Measurements from ENCODE around the gene AUP1.

AUP1 gene

GRCh38 chr2:74553892-74554819 lies 24.6 kb upstream of the AUP1 start, which contains the start of the genes DOK1 and LOXL3:
TSS of gene DOK1 (plus strand) at chr2:74554720. CDS start at chr2:74554755, 35 bp downstream.
TSS of gene LOXL3 (minus strand) at chr2:74553942. CDS start at chr2:74552634, 1,308 bp downstream.
- Histone ChIP-seq H3K4me1 (ENCODE audit: low read length) (peaks cover 11% of the 10 kb centered on the region), H4K20me1 (ENCODE audit: insufficient read depth, low read length) (no peaks in the 10 kb centered on the region), H3K9ac (ENCODE audit: low read length) (peak within 1 kb of the TSS; percentile 91), H2AFZ (ENCODE audit: low read depth, low read length) (peak within 1 kb of the TSS; percentile 86), H3K27ac (ENCODE audit: low read length) (peak within 1 kb of the TSS; percentile 33), H3K79me2 (ENCODE audit: low read length) (peaks cover 3% of the 10 kb centered on the region; the same call in 1 of the 2 replicates), H3K9me3 (ENCODE audit: insufficient read depth, low read length) (no peaks in the 10 kb centered on the region), H3K4me2 (ENCODE audit: low read length) (peak within 1 kb of the TSS; percentile 93), H3K4me3 (ENCODE audit: low read length) (peak within 1 kb of the TSS; percentile 90), H3K27me3 (ENCODE audit: low read depth, low read length) (no peaks in the 10 kb centered on the region), H3K36me3 (replicated peaks; ENCODE audit: low read depth, low read length) (no peaks in the 10 kb centered on the region)
- no peak for TF ChIP-seq EZH2phosphoT487 (IDR thresholded peaks at IDR 0.05; ENCODE audit: low read depth)
- TF ChIP-seq CTCF (IDR thresholded peaks at IDR 0.05; ENCODE audit: low read depth, low read length): no peak

DNA sequence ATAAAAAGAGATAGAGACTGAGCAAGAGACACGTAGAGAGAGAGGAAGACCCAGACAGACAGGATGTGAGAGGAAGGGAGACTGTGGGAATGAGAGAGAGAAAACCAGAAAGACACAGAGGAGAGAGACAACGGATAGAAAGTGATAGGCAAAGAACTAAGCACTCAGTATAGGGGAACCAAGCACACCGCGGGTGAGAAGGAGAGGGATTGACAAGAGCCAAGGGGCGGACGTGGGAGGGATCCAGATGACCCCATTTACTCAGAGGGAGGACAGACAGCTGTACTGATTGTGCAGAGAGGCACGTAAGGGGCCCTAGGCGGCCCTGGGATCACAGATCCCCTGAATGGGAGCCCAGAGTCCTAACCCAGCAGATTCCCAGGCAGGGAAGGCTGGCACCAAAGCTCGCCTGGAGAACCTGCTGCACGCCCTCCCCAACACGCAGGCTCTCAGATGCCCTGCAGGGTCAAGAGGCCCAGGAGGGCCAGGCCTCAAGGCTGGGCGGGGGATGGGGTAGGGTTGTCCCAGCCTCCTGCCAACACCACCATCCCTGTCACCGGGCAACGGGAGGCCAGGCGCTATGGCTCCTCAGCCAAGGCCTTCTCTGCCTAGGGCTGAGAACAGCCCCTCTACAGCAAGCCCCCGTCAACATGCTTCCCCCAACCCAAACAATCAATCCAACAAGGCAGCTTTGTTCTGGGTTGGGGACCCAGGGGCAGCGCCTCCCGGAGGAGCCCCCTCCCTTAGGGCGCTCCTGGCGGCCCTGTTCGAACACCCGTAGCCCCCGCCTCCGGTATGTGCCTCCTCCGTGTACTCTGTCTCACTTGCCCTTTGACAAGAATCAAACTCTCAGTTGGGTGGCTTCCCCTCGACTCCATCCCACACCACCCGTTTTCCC lies 23.7 kb upstream of the AUP1 start:
- Histone ChIP-seq H3K9me3 (ENCODE audit: insufficient read depth, low read length) (no peaks in the 10 kb centered on the region), H3K4me1 (ENCODE audit: low read length) (peaks cover 11% of the 10 kb centered on the region), H3K27ac (ENCODE audit: low read length) (no peak overlapping the region), H3K4me3 (ENCODE audit: low read length) (peak overlapping the region; percentile 90), H4K20me1 (ENCODE audit: insufficient read depth, low read length) (no peaks in the 10 kb centered on the region), H3K9ac (ENCODE audit: low read length) (peak overlapping the region; percentile 91), H3K27me3 (ENCODE audit: low read depth, low read length) (no peaks in the 10 kb centered on the region), H2AFZ (ENCODE audit: low read depth, low read length) (no peak overlapping the region), H3K36me3 (replicated peaks; ENCODE audit: low read depth, low read length) (no peaks in the 10 kb centered on the region), H3K79me2 (ENCODE audit: low read length) (peaks cover 3% of the 10 kb centered on the region; the same call in 1 of the 2 replicates), H3K4me2 (ENCODE audit: low read length) (peak overlapping the region; percentile 93)
- TF ChIP-seq EZH2phosphoT487 (IDR thresholded peaks at IDR 0.05; ENCODE audit: low read depth): no peak
- no peak for TF ChIP-seq CTCF (IDR thresholded peaks at IDR 0.05; ENCODE audit: low read depth, low read length)

DNA sequence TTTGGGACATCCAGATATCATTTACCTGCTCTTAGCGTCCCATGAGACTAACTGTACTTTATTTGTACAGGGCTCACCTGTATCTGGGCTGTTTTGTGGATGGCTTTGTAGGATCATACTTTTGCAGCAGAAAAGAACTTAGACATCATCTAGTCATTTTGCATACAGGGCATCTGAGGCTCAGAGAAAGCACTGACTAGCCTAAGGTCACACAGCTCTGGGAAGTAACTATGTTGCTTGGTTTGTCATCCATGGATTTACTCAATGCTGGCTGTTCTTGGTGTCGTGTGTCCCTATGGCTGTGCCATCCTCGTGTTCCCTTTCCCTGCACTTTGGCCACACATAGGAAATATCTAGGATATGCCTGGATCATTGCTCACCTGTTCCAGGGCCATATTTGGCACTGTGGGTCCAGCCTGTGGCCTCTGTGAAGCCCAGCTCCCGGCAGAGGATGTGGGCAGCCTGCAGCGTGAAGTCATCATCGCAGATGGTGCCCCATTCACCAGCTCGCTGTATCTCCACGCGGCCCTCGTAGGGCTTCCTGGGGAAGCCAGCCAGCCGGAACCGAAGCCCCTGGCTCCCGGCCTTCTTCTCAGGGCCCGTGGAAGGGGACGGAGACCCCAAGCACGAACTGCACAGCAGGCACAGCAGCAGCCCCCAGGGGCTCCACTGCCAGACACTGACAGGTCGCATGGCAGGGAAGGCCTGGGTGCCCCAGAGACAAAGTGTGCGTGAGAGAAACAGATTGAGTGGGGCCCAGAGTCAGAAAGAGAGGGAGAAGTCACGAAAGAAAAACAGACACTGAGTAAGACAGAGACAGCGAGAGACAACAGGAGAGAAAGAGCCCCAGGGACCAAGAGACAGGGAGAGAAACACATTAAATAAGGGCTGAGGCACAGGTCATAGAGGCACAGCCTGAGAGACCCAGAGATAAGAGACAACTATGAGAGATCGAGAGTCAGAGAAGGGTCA lies 22.7 kb upstream of the AUP1 start:
- Histone ChIP-seq H3K27ac (ENCODE audit: low read length) (no peak overlapping the region), H2AFZ (ENCODE audit: low read depth, low read length) (no peak overlapping the region), H3K27me3 (ENCODE audit: low read depth, low read length) (no peaks in the 10 kb centered on the region), H3K9me3 (ENCODE audit: insufficient read depth, low read length) (no peaks in the 10 kb centered on the region), H3K9ac (ENCODE audit: low read length) (no peak overlapping the region), H4K20me1 (ENCODE audit: insufficient read depth, low read length) (no peaks in the 10 kb centered on the region), H3K36me3 (replicated peaks; ENCODE audit: low read depth, low read length) (no peaks in the 10 kb centered on the region), H3K4me3 (ENCODE audit: low read length) (no peak overlapping the region), H3K79me2 (ENCODE audit: low read length) (peaks cover 3% of the 10 kb centered on the region; the same call in 1 of the 2 replicates), H3K4me2 (ENCODE audit: low read length) (no peak overlapping the region), H3K4me1 (ENCODE audit: low read length) (peaks cover 11% of the 10 kb centered on the region)
- TF ChIP-seq EZH2phosphoT487 (IDR thresholded peaks at IDR 0.05; ENCODE audit: low read depth): no peak
- TF ChIP-seq CTCF (IDR thresholded peaks at IDR 0.05; ENCODE audit: low read depth, low read length): no peak
